Coronary artery (tissue), 2 donors: ENCODE results near the gene ITGAX.

Source experiments
- DNase-seq: peaks from one replicate; pipeline ENCODE4 v3.0.0-alpha.2; 2017; ENCODE audit warnings: low spot score
- H3K27ac ChIP-seq, 2 donors: fragments of 200-600 bp; sonication (generic); one replicate each; pipeline ENCODE4 v1.5.1; 2016 to 2019
- H3K4me3 ChIP-seq: fragments of 200-600 bp; sonication (generic); 2 replicates; pipeline ENCODE4 v1.5.1; 2016; ENCODE audit warnings: mild to moderate bottlenecking, moderate library complexity
- CTCF ChIP-seq: fragments of 200-600 bp; sonication (generic); IDR thresholded peaks from one replicate; pipeline ENCODE4 v1.5.1; 2019; ENCODE audit warnings: antibody characterized with exemption

ITGAX gene

GRCh38 chr16:31328322-31329052 lies 26.5 kb upstream of the ITGAX start:
- DNase-seq, result no peak
- H3K27ac ChIP-seq, result no peak overlapping the region
- TF ChIP-seq CTCF, result no peak
- H3K4me3 ChIP-seq, result no peak overlapping the region

GRCh38 chr16:31329671-31330552 lies 25.1 kb upstream of the ITGAX start:
- Histone ChIP-seq H3K27ac (no peak overlapping the region), H3K4me3 (no peak overlapping the region)
- no peak for TF ChIP-seq CTCF
- no peak for DNase-seq

GRCh38 chr16:31330553-31330890 lies 24.5 kb upstream of the ITGAX start:
- no peak for TF ChIP-seq CTCF
- Histone ChIP-seq H3K4me3 (no peak overlapping the region), H3K27ac (no peak overlapping the region)
- DNase-seq, result no peak

GRCh38 chr16:31331141-31331764 lies 23.7 kb upstream of the ITGAX start:
- DNase-seq, result no peak
- Histone ChIP-seq H3K27ac (no peak overlapping the region), H3K4me3 (peak overlapping the region; percentile 54)
- no peak for TF ChIP-seq CTCF

GRCh38 chr16:31331807-31332301 lies 23.1 kb upstream of the ITGAX start:
- H3K4me3 ChIP-seq, result peak overlapping the region; percentile 54
- TF ChIP-seq CTCF, result no peak
- no peak for DNase-seq

GRCh38 chr16:31332544-31332943 lies 22.4 kb upstream of the ITGAX start:
- DNase-seq, result no peak
- no peak overlapping the region for H3K27ac ChIP-seq
- H3K4me3 ChIP-seq, result no peak overlapping the region
- TF ChIP-seq CTCF, result no peak

More at GRCh38 chr16:31331807-31332301, 23.1 kb upstream of the ITGAX start:
- H3K27ac ChIP-seq, result no peak overlapping the region
